GM12878 (cell line): ENCODE results near the gene TTLL1.

Experiments
- BCL11A ChIP-seq: IDR thresholded peaks from 2 replicates; pipeline ENCODE4 v1.6.1; 2011; ENCODE audit warnings: low read depth, low read length
- EZH2 ChIP-seq: IDR thresholded peaks from 2 replicates; pipeline ENCODE4 v1.6.1; 2012; ENCODE audit warnings: low read depth, mild to moderate bottlenecking, control low read depth, inconsistent platforms, low read length, borderline replicate concordance; ENCODE audit not compliant: control insufficient read depth
- TF ChIP-seq, protein P1 (sequence below), 3 experiments: IDR thresholded peaks in 2 of 3; conservative IDR thresholded peaks in 1 of 3; 2 replicates each; pipeline ENCODE4 v1.5.1; 2011; ENCODE audit warnings: low read depth in 3 of 3, low read length in 3 of 3, mild to moderate bottlenecking in 3 of 3, control low read depth in 2 of 3, moderate library complexity in 2 of 3, inconsistent platforms in 1 of 3, mixed read lengths in 1 of 3; ENCODE audit not compliant: control insufficient read depth in 2 of 3, insufficient read depth in 1 of 3; ENCODE audit errors: extremely low read depth in 1 of 3

DNA sequence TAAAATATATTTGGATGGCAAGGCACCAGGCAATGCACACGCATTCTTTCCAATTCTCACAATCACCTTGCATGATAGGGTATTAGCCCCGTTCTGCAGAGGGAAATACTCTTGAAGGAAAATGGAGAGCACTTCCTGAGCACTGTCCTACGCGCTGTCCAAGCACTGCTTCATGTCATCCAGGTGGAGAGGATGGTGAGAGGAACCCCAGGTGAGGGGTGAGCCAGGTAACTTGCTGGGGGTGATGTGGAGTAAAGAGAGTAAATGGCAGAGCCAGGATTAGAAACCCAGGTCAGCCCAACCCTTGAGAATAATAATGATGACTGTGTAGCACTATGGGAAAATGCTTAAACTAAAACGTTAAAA is 73.5 kb downstream of the TTLL1 start:
- TF ChIP-seq EZH2: no peak
- TF ChIP-seq, protein P1, sequence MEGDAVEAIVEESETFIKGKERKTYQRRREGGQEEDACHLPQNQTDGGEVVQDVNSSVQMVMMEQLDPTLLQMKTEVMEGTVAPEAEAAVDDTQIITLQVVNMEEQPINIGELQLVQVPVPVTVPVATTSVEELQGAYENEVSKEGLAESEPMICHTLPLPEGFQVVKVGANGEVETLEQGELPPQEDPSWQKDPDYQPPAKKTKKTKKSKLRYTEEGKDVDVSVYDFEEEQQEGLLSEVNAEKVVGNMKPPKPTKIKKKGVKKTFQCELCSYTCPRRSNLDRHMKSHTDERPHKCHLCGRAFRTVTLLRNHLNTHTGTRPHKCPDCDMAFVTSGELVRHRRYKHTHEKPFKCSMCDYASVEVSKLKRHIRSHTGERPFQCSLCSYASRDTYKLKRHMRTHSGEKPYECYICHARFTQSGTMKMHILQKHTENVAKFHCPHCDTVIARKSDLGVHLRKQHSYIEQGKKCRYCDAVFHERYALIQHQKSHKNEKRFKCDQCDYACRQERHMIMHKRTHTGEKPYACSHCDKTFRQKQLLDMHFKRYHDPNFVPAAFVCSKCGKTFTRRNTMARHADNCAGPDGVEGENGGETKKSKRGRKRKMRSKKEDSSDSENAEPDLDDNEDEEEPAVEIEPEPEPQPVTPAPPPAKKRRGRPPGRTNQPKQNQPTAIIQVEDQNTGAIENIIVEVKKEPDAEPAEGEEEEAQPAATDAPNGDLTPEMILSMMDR (IDR thresholded peaks at IDR 0.05 in 2 of 3, conservative IDR thresholded peaks at IDR 0.05 in 1 of 3; ENCODE audit: control insufficient read depth in 2 of 3, extremely low read depth in 1 of 3, insufficient read depth in 1 of 3, low read depth in 3 of 3, low read length in 3 of 3): no peak
- no peak for TF ChIP-seq BCL11A
